SU-DHL-6 (cell line): ENCODE results near the gene C5orf15.

Source experiments
- CTCF ChIP-seq: fragments of 200-600 bp; sonication (generic); IDR thresholded peaks from one replicate; pipeline ENCODE4 v1.5.1; 2017; ENCODE audit warnings: antibody characterized with exemption, mild to moderate bottlenecking, low read length, moderate library complexity; ENCODE audit not compliant: insufficient read depth, poor library complexity, severe bottlenecking
- EZH2phosphoT487 ChIP-seq: fragments of 200-600 bp; sonication (generic), shearing (Covaris generic); conservative IDR thresholded peaks from 2 replicates; pipeline ENCODE4 v1.6.1; 2018; ENCODE audit warnings: mild to moderate bottlenecking, antibody characterized with exemption, low read length, moderate library complexity, mixed read lengths

DNA sequence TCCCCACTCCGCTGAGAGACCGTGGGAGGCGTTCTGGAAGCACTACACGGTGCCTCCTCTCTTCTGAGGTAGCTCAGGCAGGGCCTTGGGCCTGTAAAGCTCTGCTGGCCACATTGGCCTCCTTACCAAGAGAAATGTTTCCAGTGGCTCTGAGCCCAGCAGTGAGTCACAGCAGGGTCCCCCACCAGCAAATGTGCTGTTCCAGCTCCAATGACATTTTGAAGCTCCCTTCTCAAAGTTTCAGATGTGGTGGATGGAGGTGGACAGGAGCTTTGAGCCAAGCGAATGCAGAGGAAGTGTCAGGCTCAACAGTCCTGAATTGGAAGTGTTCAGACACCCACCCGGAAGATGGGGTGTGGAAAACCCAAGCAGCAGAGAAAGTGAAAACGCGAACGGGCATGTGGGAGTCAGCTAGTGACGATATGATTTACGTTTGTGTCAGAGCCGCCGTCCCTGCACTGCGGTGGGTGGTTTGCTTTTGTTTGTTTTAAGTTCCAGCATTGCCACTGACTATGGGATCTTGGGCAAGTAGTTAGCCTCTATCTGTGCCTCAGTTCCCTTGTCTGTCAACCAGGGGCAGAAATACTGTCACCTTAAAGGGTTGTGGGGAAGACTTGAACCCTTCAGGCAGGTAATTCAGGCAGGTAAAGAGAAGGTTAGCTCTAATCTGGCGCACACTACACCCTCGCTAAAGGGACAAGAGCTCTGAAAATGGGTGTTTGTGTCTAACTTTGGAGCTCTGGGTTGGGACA is 38.2 kb downstream of the C5orf15 start:
- no peak for TF ChIP-seq CTCF
- no peak for TF ChIP-seq EZH2phosphoT487
